ENCODE results near the gene TSHZ1. TPM values are rescaled to one million over a fixed set of nuclear protein-coding genes. Genes with fewer than 3 reads are reported as not detected.

The TSHZ1 gene
- polyA plus RNA-seq, 1 experiment = 23.9 TPM

DNA sequence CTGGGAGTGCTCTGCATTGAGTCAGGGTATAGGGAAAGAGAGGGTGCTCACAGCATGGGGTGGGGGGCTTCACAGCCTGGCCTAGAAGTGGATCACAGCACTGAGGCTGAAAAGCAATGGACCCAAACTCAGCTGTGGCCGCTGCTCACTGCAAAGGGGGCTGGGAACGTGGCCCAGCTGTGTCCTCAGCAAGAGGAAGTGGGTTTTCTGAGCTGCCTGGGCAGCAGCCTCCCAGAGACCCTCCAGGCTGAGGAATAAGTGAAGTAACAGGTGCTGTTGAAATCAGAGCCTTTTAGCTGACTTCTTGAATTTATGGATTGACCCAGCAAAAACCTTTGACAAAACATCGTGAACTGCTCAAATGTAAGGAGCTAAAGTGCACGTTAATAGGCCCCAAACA, 36.9 kb upstream of the TSHZ1 start:
- no peaks in the 10 kb centered on the region for H3K36me3 ChIP-seq (ENCODE audit: control insufficient read depth, insufficient read depth, low read length)
- H3K27me3 ChIP-seq (ENCODE audit: control insufficient read depth, insufficient read depth, low read length) = no peaks in the 10 kb centered on the region
- CTCF ChIA-PET = interaction anchor here (1.5 kb wide), 1 partner anchor 305 kb away, joined by 4 read pairs; no protein-coding TSS in a partner anchor
- TF ChIP-seq, protein P1, sequence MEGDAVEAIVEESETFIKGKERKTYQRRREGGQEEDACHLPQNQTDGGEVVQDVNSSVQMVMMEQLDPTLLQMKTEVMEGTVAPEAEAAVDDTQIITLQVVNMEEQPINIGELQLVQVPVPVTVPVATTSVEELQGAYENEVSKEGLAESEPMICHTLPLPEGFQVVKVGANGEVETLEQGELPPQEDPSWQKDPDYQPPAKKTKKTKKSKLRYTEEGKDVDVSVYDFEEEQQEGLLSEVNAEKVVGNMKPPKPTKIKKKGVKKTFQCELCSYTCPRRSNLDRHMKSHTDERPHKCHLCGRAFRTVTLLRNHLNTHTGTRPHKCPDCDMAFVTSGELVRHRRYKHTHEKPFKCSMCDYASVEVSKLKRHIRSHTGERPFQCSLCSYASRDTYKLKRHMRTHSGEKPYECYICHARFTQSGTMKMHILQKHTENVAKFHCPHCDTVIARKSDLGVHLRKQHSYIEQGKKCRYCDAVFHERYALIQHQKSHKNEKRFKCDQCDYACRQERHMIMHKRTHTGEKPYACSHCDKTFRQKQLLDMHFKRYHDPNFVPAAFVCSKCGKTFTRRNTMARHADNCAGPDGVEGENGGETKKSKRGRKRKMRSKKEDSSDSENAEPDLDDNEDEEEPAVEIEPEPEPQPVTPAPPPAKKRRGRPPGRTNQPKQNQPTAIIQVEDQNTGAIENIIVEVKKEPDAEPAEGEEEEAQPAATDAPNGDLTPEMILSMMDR (IDR thresholded peaks at IDR 0.05; ENCODE audit: insufficient read depth, low read depth, low read length) = no peak
- POLR2A ChIA-PET = no interaction called here
- DNase-seq (ENCODE audit: low read depth) = no peak
- no peak overlapping the region for H3K4me3 ChIP-seq (ENCODE audit: low read depth, low read length)

DNA sequence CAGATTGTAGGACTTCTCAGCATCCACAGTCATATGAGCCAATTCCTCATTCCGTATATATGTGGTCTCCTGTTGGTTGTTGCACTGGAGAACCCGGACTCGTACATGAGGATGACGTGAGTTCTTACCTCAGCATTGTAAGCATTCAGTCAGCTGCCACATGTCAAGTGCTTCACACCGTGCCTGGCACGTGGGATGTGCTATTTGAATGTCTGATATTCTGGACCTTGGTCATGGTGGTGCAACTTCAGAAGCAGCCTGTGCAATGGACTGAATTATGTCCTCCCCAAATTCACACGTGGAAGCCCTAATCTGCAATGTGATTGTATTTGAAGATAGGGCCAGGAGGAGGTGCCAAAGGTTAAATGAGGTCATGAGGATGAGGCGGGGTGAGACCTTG, 33.7 kb upstream of the TSHZ1 start:
- DNase-seq (ENCODE audit: low read depth) = no peak
- ChIA-PET POLR2A (no interaction called here), CTCF (no interaction called here)
- H3K4me3 ChIP-seq (ENCODE audit: low read depth, low read length) = no peak overlapping the region
- H3K36me3 ChIP-seq (ENCODE audit: control insufficient read depth, insufficient read depth, low read length) = no peaks in the 10 kb centered on the region
- no peaks in the 10 kb centered on the region for H3K27me3 ChIP-seq (ENCODE audit: control insufficient read depth, insufficient read depth, low read length)
- TF ChIP-seq, protein P1 (IDR thresholded peaks at IDR 0.05; ENCODE audit: insufficient read depth, low read depth, low read length) = no peak

DNA sequence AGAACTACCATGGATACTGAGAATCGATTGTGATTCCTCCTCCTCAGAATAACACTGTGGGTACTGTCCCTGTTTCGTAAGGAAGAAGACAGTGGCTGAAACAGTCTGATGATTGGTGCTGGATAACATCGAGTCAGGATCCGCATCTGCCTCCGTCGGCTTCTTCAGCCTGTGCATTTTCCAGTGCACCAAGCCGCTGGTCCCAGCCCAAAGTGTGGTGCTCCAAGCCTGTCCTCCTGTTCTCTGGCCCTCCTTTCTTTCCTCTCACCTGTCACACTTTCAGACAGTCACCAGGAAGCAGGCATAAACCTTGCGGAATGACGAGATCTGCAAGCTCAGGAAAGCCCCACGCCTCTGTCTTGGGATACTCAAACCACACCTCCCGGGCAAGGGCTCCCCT, 32.2 kb upstream of the TSHZ1 start:
- TF ChIP-seq, protein P1 (IDR thresholded peaks at IDR 0.05; ENCODE audit: insufficient read depth, low read depth, low read length) = no peak
- ChIA-PET CTCF (interaction anchor here (1.0 kb wide), 1 partner anchor 15 kb away, joined by 3 read pairs; no protein-coding TSS in a partner anchor), POLR2A (no interaction called here)
- H3K4me3 ChIP-seq (ENCODE audit: low read depth, low read length) = no peak overlapping the region
- no peaks in the 10 kb centered on the region for H3K27me3 ChIP-seq (ENCODE audit: control insufficient read depth, insufficient read depth, low read length)
- DNase-seq (ENCODE audit: low read depth) = no peak
- H3K36me3 ChIP-seq (ENCODE audit: control insufficient read depth, insufficient read depth, low read length) = no peaks in the 10 kb centered on the region

DNA sequence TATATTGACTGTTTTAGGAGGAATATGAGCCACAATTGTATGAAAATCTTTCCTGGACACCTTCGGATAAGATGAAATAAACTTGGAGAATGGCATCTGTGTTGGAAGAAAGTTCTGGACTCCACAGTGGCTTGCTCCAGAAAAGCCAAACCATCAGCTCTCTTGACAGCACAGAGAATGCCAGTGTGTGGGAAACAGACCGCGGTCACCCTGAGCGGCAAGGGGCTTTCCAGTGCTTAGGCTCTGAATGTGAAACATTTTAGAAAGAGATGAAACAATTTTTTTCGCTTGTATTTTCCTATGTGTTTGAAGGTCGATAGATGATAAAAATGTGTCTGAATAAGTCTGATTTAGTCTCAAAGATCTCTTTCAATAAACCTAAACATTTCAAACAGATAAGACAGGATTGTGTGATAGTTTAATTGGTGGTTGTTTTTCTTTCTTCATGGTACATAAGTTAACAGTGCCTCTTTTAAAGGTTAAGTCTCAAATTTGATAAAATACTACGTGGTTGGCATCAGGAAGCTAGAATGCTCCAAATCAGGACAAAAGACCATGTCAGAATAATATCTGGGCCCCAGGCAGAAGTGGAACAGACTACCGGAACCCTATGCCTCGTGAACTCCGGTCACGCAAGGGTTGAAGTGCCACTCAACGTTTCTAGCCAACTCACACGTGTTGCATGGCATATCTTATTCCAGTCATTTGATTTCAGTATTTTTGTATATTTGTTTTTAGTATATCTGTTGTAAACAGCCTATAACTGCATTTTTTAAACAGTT, 30.6 kb upstream of the TSHZ1 start:
- CTCF ChIA-PET = no interaction called here
- no peak overlapping the region for H3K4me3 ChIP-seq (ENCODE audit: low read depth, low read length)
- DNase-seq (ENCODE audit: low read depth) = no peak
- POLR2A ChIA-PET = no interaction called here
- no peaks in the 10 kb centered on the region for H3K27me3 ChIP-seq (ENCODE audit: control insufficient read depth, insufficient read depth, low read length)
- H3K36me3 ChIP-seq (ENCODE audit: control insufficient read depth, insufficient read depth, low read length) = no peaks in the 10 kb centered on the region
- TF ChIP-seq, protein P1 (IDR thresholded peaks at IDR 0.05; ENCODE audit: insufficient read depth, low read depth, low read length) = no peak

DNA sequence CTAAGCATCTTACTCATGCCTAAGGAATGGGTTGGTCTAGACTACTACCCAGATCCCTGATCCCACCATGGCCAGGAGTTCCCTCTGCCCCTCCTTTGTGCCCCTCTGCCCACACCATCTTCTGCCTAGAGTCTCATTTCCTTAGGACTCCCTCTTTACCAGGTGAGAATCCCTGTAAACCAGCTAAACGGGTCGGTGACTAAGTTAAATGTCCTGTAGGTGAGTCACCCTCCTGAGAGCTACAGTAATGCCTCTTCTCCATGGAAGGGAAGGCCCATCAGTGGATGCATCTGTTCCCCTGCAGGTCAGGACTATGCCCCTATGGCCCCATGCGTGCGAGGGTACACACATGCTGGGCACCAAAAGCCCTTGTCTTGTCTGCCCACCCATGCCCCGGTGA, 27.1 kb upstream of the TSHZ1 start:
- DNase-seq (ENCODE audit: low read depth) = no peak
- POLR2A ChIA-PET = no interaction called here
- Histone ChIP-seq H3K36me3 (ENCODE audit: control insufficient read depth, insufficient read depth, low read length) (no peaks in the 10 kb centered on the region), H3K27me3 (ENCODE audit: control insufficient read depth, insufficient read depth, low read length) (no peaks in the 10 kb centered on the region), H3K4me3 (ENCODE audit: low read depth, low read length) (no peak overlapping the region)
- CTCF ChIA-PET = interaction anchor here (0.6 kb wide), 1 partner anchor 511 kb away, joined by 3 read pairs; no protein-coding TSS in a partner anchor
- TF ChIP-seq, protein P1 (IDR thresholded peaks at IDR 0.05; ENCODE audit: insufficient read depth, low read depth, low read length) = no peak

Measured in BJ (cell line).